Fibroblast of skin of scalp (primary cell): ENCODE measurements around the gene LRIG2. TPM values are rescaled to one million over a fixed set of nuclear protein-coding genes. Genes with fewer than 3 reads are reported as not detected.
"Not testable (repeated sequence)": the region's sequence is repeated elsewhere in the genome, so short reads cannot be mapped to it uniquely, and the experiment has no call there.

Source experiments
- DNase-seq: peaks from one replicate; pipeline ENCODE4 v3.0.0-alpha.2; 2013
- polyA plus RNA-seq, 2 experiments: library from polyadenylated mRNA; unstranded; fragments of 120-200 nt; gene quantifications; one replicate each; pipeline ENCODE4 v1.2.1, GENCODE V29; 2013; ENCODE audit not compliant: insufficient read length in 2 of 2

Gene LRIG2
- 4.6 TPM for polyA plus RNA-seq (2013, experiment 1 of 2; ENCODE audit: insufficient read length)
- 5.2 TPM for polyA plus RNA-seq (2013, experiment 2 of 2; ENCODE audit: insufficient read length)

- DNase-seq = peak; percentile 98
Measured at GRCh38 chr1:113072757-113073478, at the start of gene LRIG2. Gene LRIG2, plus strand, starts transcription at chr1:113073198. Its CDS starts 209 bp downstream, at chr1:113073407.

- not testable (repeated sequence) for DNase-seq
Measured at GRCh38 chr1:113023316-113023715, 49.7 kb upstream of the LRIG2 start.

GRCh38 chr1:113027007-113027406 lies 46.0 kb upstream of the LRIG2 start:
- no peak for DNase-seq

GRCh38 chr1:113027449-113027848 lies 45.5 kb upstream of the LRIG2 start:
- DNase-seq = no peak

- no peak for DNase-seq
Measured at GRCh38 chr1:113029822-113030221, 43.2 kb upstream of the LRIG2 start.

GRCh38 chr1:113031171-113031933 lies 41.6 kb upstream of the LRIG2 start:
- no peak for DNase-seq

GRCh38 chr1:113035086-113035485 lies 37.9 kb upstream of the LRIG2 start:
- DNase-seq = no peak

GRCh38 chr1:113036639-113037321 lies 36.2 kb upstream of the LRIG2 start:
- DNase-seq = peak; percentile 13

GRCh38 chr1:113040041-113040440 lies 33.0 kb upstream of the LRIG2 start:
- DNase-seq = no peak

GRCh38 chr1:113040718-113041412 lies 32.1 kb upstream of the LRIG2 start:
- DNase-seq = no peak

- DNase-seq = no peak
Measured at GRCh38 chr1:113041569-113042284, 31.3 kb upstream of the LRIG2 start.

GRCh38 chr1:113042285-113043143 lies 30.5 kb upstream of the LRIG2 start:
- peak; percentile 89 for DNase-seq

GRCh38 chr1:113043144-113043488 lies 29.9 kb upstream of the LRIG2 start:
- not testable (repeated sequence) for DNase-seq

- no peak for DNase-seq
Measured at GRCh38 chr1:113046569-113046968, 26.4 kb upstream of the LRIG2 start.

- DNase-seq = no peak
Measured at GRCh38 chr1:113048064-113048463, 24.9 kb upstream of the LRIG2 start.

- no peak for DNase-seq
Measured at GRCh38 chr1:113053344-113054126, 19.5 kb upstream of the LRIG2 start.

- no peak for DNase-seq
Measured at GRCh38 chr1:113055570-113055969, 17.4 kb upstream of the LRIG2 start.

- no peak for DNase-seq
Measured at GRCh38 chr1:113057006-113057405, 16.0 kb upstream of the LRIG2 start.

- no peak for DNase-seq
Measured at GRCh38 chr1:113058941-113059706, 13.9 kb upstream of the LRIG2 start.
